ENCODE results near the gene SRSF2. TPM values are rescaled to one million over a fixed set of nuclear protein-coding genes. Genes with fewer than 3 reads are reported as not detected.

The SRSF2 gene
- total and polyA plus RNA-seq, 9 of the 15 experiments (the other 6 are each of a cell fraction or from before 2014, with no cell fraction given): 161 to 583 (median 393) TPM

DNA sequence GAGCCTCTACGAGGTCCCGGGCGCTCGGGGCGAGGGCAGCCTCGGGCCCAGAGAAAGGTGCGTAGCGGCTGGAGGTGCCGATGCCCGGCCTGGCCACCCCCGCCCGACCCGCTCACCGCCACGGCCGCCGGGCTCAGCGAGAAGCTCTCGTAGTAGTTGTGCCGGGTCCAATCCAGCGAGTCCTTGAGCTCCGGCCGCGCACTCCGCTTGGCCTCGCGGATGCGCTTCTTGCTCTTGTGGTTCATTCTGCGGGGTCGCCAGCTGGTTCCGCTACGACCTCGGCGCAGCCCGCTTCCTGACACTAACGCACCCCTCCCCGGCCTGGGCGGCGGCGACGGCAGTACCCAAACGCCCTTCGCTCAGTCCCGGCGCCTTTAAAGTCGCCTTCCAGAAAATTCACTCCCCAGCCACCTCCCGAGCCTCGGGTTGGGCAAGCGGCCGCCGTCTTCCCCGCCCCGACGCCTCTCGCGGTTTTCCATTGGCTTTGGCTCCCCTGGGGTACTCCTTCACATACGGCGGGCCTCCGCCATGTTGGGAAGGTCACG, 10.8 kb downstream of the SRSF2 start, which contains the start of gene JMJD6 (continued):
- TF ChIP-seq PTRF (tag; IDR thresholded peaks at IDR 0.05) (no peak), CC2D1A (IDR thresholded peaks at IDR 0.05) (no peak), THRAP3 (IDR thresholded peaks at IDR 0.05; ENCODE audit: borderline replicate concordance) (no peak), HNRNPH1 (optimal IDR thresholded peaks at IDR 0.05; ENCODE audit: low read depth, low read length) (no peak), ZKSCAN3 (CRISPR knock-in tag; IDR thresholded peaks at IDR 0.05) (no peak), GATAD2A (IDR thresholded peaks at IDR 0.05) (no peak), ZNF436 (CRISPR knock-in tag; IDR thresholded peaks at IDR 0.05) (no peak), ZNF586 (CRISPR knock-in tag; conservative IDR thresholded peaks at IDR 0.05) (no peak), NFRKB (IDR thresholded peaks at IDR 0.05; ENCODE audit: low read depth) (no peak), MCM2 (IDR thresholded peaks at IDR 0.05; ENCODE audit: low read depth) (no peak), ZNF444 (CRISPR knock-in tag; IDR thresholded peaks at IDR 0.05) (no peak)
- TF ChIP-seq, protein P1, sequence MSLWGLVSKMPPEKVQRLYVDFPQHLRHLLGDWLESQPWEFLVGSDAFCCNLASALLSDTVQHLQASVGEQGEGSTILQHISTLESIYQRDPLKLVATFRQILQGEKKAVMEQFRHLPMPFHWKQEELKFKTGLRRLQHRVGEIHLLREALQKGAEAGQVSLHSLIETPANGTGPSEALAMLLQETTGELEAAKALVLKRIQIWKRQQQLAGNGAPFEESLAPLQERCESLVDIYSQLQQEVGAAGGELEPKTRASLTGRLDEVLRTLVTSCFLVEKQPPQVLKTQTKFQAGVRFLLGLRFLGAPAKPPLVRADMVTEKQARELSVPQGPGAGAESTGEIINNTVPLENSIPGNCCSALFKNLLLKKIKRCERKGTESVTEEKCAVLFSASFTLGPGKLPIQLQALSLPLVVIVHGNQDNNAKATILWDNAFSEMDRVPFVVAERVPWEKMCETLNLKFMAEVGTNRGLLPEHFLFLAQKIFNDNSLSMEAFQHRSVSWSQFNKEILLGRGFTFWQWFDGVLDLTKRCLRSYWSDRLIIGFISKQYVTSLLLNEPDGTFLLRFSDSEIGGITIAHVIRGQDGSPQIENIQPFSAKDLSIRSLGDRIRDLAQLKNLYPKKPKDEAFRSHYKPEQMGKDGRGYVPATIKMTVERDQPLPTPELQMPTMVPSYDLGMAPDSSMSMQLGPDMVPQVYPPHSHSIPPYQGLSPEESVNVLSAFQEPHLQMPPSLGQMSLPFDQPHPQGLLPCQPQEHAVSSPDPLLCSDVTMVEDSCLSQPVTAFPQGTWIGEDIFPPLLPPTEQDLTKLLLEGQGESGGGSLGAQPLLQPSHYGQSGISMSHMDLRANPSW (CRISPR knock-in tag; IDR thresholded peaks at IDR 0.05): no peak
- TF ChIP-seq, protein P2, sequence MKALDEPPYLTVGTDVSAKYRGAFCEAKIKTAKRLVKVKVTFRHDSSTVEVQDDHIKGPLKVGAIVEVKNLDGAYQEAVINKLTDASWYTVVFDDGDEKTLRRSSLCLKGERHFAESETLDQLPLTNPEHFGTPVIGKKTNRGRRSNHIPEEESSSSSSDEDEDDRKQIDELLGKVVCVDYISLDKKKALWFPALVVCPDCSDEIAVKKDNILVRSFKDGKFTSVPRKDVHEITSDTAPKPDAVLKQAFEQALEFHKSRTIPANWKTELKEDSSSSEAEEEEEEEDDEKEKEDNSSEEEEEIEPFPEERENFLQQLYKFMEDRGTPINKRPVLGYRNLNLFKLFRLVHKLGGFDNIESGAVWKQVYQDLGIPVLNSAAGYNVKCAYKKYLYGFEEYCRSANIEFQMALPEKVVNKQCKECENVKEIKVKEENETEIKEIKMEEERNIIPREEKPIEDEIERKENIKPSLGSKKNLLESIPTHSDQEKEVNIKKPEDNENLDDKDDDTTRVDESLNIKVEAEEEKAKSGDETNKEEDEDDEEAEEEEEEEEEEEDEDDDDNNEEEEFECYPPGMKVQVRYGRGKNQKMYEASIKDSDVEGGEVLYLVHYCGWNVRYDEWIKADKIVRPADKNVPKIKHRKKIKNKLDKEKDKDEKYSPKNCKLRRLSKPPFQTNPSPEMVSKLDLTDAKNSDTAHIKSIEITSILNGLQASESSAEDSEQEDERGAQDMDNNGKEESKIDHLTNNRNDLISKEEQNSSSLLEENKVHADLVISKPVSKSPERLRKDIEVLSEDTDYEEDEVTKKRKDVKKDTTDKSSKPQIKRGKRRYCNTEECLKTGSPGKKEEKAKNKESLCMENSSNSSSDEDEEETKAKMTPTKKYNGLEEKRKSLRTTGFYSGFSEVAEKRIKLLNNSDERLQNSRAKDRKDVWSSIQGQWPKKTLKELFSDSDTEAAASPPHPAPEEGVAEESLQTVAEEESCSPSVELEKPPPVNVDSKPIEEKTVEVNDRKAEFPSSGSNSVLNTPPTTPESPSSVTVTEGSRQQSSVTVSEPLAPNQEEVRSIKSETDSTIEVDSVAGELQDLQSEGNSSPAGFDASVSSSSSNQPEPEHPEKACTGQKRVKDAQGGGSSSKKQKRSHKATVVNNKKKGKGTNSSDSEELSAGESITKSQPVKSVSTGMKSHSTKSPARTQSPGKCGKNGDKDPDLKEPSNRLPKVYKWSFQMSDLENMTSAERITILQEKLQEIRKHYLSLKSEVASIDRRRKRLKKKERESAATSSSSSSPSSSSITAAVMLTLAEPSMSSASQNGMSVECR (CRISPR knock-in tag; IDR thresholded peaks at IDR 0.05): peak; percentile 87
- TF ChIP-seq, protein P3, sequence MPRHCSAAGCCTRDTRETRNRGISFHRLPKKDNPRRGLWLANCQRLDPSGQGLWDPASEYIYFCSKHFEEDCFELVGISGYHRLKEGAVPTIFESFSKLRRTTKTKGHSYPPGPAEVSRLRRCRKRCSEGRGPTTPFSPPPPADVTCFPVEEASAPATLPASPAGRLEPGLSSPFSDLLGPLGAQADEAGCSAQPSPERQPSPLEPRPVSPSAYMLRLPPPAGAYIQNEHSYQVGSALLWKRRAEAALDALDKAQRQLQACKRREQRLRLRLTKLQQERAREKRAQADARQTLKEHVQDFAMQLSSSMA (CRISPR knock-in tag; IDR thresholded peaks at IDR 0.05): peak; percentile 99
- TF ChIP-seq, protein P4, sequence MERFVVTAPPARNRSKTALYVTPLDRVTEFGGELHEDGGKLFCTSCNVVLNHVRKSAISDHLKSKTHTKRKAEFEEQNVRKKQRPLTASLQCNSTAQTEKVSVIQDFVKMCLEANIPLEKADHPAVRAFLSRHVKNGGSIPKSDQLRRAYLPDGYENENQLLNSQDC (CRISPR knock-in tag; IDR thresholded peaks at IDR 0.05): 0 out of 2 replicates have a peak, but pooled peaks have one; percentile 53
- TF ChIP-seq, protein P5, sequence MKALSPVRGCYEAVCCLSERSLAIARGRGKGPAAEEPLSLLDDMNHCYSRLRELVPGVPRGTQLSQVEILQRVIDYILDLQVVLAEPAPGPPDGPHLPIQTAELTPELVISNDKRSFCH (CRISPR knock-in tag; IDR thresholded peaks at IDR 0.05): no peak
- TF ChIP-seq, protein P5 (tag; IDR thresholded peaks at IDR 0.05): no peak; the same call in none of the 2 replicates
- TF ChIP-seq, protein P6, sequence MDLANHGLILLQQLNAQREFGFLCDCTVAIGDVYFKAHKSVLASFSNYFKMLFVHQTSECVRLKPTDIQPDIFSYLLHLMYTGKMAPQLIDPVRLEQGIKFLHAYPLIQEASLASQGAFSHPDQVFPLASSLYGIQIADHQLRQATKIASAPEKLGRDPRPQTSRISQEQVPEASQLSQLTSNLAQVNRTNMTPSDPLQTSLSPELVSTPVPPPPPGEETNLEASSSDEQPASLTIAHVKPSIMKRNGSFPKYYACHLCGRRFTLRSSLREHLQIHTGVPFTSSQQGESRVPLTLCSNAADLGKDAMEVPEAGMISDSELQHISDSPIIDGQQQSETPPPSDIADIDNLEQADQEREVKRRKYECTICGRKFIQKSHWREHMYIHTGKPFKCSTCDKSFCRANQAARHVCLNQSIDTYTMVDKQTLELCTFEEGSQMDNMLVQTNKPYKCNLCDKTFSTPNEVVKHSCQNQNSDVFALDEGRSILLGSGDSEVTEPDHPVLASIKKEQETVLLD (IDR thresholded peaks at IDR 0.05): no peak

All from K562 (cell line).